Karpas-422 (cell line): ENCODE results near the gene ABR. TPM values are rescaled to one million over a fixed set of nuclear protein-coding genes. Genes with fewer than 3 reads are reported as not detected.

Source experiments
- DNase-seq: peaks from one replicate; pipeline ENCODE4 v3.0.0-alpha.2; 2015
- H2AFZ ChIP-seq: fragments of 200-600 bp; sonication (generic); 2 replicates; pipeline ENCODE4 v1.6.1; 2014; ENCODE audit warnings: antibody characterized with exemption, low read length, mixed read lengths
- H3K27ac ChIP-seq: fragments of 200-600 bp; sonication (generic); 2 replicates; pipeline ENCODE4 v1.5.1; 2014; ENCODE audit warnings: mild to moderate bottlenecking, low read length, moderate library complexity
- H3K27me3 ChIP-seq: fragments of 200-600 bp; sonication (generic); 2 replicates; pipeline ENCODE4 v1.6.1; 2014; ENCODE audit warnings: low read length, mixed read lengths
- H3K36me3 ChIP-seq: fragments of 200-600 bp; sonication (generic); 2 replicates; pipeline ENCODE4 v1.6.1; 2014; ENCODE audit warnings: low read length, mixed read lengths; ENCODE audit not compliant: insufficient read depth
- H3K4me1 ChIP-seq: fragments of 200-600 bp; sonication (generic); 2 replicates; pipeline ENCODE4 v1.6.1; 2014; ENCODE audit warnings: mild to moderate bottlenecking, low read length, mixed read lengths
- H3K4me2 ChIP-seq: fragments of 200-600 bp; sonication (generic); 2 replicates; pipeline ENCODE4 v1.6.1; 2014; ENCODE audit warnings: low read length, low read depth, mild to moderate bottlenecking; ENCODE audit not compliant: poor library complexity, severe bottlenecking
- H3K4me3 ChIP-seq: fragments of 200-600 bp; sonication (generic); 2 replicates; pipeline ENCODE4 v1.5.1; 2014; ENCODE audit warnings: mild to moderate bottlenecking, antibody characterized with exemption, low read length, mixed read lengths
- H3K79me2 ChIP-seq: fragments of 200-600 bp; sonication (generic); 2 replicates; pipeline ENCODE4 v1.6.1; 2014; ENCODE audit warnings: mild to moderate bottlenecking, low read length, mixed read lengths
- H3K9ac ChIP-seq: fragments of 200-600 bp; sonication (generic); 2 replicates; pipeline ENCODE4 v1.6.0; 2014; ENCODE audit warnings: low read length
- H3K9me2 ChIP-seq: fragments of 200-600 bp; sonication (generic), shearing (Covaris generic); replicated peaks from 2 replicates; pipeline ENCODE4 v1.6.0; 2014; ENCODE audit warnings: mild to moderate bottlenecking, low read length, moderate library complexity; ENCODE audit not compliant: insufficient read depth
- H3K9me3 ChIP-seq: fragments of 300-700, 200-600 bp; sonication (generic); 2 replicates; pipeline ENCODE4 v1.6.1; 2014; ENCODE audit warnings: low read length, mixed read lengths
- H4K20me1 ChIP-seq: fragments of 200-600 bp; sonication (generic); 2 replicates; pipeline ENCODE4 v1.6.1; 2014; ENCODE audit warnings: mild to moderate bottlenecking, antibody characterized with exemption, low read length, low read depth; ENCODE audit not compliant: insufficient read depth
- total RNA-seq: library from RNA; depleted of rRNA; stranded (reverse); fragments of >200 nt; shearing (Covaris generic); gene quantifications from 2 replicates; pipeline ENCODE4 v1.2.3, GENCODE V29; 2014; ENCODE audit warnings: low replicate concordance; rRNA removed

ABR gene
- total RNA-seq: 113 and 165 TPM in 2 replicates

DNA sequence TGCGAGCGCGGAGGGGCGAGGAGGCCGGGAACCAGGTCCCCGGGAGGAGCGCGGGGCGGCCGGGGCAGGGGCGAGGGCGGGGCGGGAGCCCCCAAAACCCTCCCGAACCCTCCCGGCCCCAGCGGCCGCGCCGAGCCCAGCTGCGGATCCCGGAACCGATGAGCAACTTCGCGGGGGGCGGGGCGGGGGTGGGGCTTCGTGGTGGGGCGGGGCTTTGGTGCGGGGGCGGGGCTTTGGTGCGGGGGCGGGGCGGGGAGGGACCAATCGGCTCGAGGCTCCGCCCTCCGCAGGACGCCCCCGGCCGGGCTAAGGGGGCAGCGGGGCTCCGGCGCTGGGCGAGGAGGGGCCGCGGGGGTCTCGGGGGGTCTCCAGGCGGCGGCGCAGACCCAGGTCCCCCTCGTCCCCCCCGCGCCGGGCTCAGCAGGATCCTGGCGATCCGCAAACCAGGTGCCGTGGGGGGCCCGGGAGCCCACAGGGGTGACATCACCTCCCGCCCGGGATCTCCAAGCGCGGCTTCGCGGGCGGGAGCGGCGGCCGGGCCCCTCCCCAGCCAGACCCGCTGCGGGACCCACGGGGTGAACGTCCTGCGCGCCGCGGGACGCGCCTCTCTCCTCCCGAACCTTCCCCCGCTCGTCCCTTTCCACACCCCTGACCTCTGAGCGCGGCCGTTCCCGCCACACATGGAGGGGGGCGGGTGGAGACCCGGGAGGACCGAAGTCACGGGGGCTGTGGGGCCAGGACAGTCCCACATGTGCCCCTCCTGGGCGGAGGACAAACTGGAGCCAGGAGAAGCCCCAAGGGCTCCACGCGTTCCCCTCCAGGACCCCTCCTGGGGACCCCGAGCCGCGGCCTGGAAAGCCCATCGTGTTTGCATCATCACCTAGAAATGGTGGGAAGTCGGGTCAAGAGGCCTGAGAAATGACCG lies at the start of gene ABR:
TSS of gene ABR (minus strand) at position 164 of the 925 bp plus-strand sequence. CDS start 254 bp downstream, outside the sequence.
- H3K9me2 ChIP-seq: no peaks in the 10 kb centered on the region
- DNase-seq: peak; percentile 90
- H3K27me3 ChIP-seq: no peaks in the 10 kb centered on the region
- peaks cover 18% of the 10 kb centered on the region for H3K36me3 ChIP-seq
- peaks cover 59% of the 10 kb centered on the region for H3K4me1 ChIP-seq
- H3K27ac ChIP-seq: peak within 1 kb of the TSS; percentile 98
- no peaks in the 10 kb centered on the region for H3K9me3 ChIP-seq
- peaks cover 54% of the 10 kb centered on the region for H3K79me2 ChIP-seq
- H3K4me2 ChIP-seq: peak within 1 kb of the TSS; percentile 83
- H3K9ac ChIP-seq: peak within 1 kb of the TSS; percentile 99
- H3K4me3 ChIP-seq: peak within 1 kb of the TSS; percentile 93
- peaks cover 39% of the 10 kb centered on the region for H4K20me1 ChIP-seq
- no peak within 1 kb of the TSS for H2AFZ ChIP-seq

- Histone ChIP-seq H3K27ac (peak overlapping the region; percentile 88), H3K4me2 (peak overlapping the region; percentile 91)
Observed at GRCh38 chr17:1229349-1229899, 49.6 kb upstream of the ABR start.

DNA sequence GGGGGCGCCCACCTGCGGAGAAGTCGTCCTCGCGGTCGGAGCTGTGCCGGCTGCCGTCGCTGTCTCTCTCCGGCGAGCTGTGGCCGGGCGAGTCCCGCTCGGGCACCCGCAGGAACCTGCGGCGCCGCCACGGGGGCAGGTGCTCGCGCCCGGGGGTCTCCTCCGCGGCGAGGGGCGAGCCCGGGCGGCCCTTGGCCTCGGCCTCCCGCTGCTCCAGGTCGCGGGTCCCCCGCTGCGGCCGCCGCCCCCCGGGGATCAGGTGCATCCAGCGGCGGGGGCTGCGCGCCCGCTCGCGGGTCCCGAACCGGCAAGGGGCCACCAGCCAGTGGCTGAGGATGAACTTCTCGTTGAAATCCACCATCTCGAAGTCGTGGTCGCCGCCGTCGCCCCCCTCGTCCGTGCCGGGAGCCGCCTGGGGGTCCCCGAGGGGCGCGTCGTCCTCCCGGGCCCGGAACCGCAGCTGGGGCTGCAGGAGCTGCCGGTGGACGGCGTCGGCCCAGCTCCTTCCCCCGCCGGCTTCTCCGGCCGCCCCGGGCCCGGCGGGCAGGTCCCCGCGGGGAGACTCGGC lies 49.1 kb upstream of the ABR start:
- peak overlapping the region; percentile 93 for H3K9ac ChIP-seq
- H3K27ac ChIP-seq: peak overlapping the region; percentile 88
- peak overlapping the region; percentile 91 for H3K4me2 ChIP-seq
- no peak for DNase-seq
- no peak overlapping the region for H2AFZ ChIP-seq
- H3K4me1 ChIP-seq: peaks cover 38% of the 10 kb centered on the region
- no peaks in the 10 kb centered on the region for H3K27me3 ChIP-seq
- H3K4me3 ChIP-seq: peak overlapping the region; percentile 82
- peaks cover 40% of the 10 kb centered on the region for H3K79me2 ChIP-seq
- no peaks in the 10 kb centered on the region for H3K9me3 ChIP-seq
- H4K20me1 ChIP-seq: peaks cover 35% of the 10 kb centered on the region
- H3K9me2 ChIP-seq: no peaks in the 10 kb centered on the region
- H3K36me3 ChIP-seq: peaks cover 27% of the 10 kb centered on the region

More at GRCh38 chr17:1229349-1229899, 49.6 kb upstream of the ABR start:
- Histone ChIP-seq H3K9ac (peak overlapping the region; percentile 93), H3K4me1 (peaks cover 38% of the 10 kb centered on the region), H3K9me3 (no peaks in the 10 kb centered on the region), H2AFZ (no peak overlapping the region), H3K36me3 (peaks cover 27% of the 10 kb centered on the region), H3K9me2 (no peaks in the 10 kb centered on the region), H3K4me3 (peak overlapping the region; percentile 82), H4K20me1 (peaks cover 35% of the 10 kb centered on the region), H3K79me2 (peaks cover 36% of the 10 kb centered on the region), H3K27me3 (no peaks in the 10 kb centered on the region)
- peak; percentile 89 for DNase-seq

- H3K9ac ChIP-seq: peak overlapping the region; percentile 93
- DNase-seq: peak; percentile 94
- peak overlapping the region; percentile 91 for H3K4me2 ChIP-seq
- H3K9me3 ChIP-seq: no peaks in the 10 kb centered on the region
- no peak overlapping the region for H2AFZ ChIP-seq
- no peaks in the 10 kb centered on the region for H3K27me3 ChIP-seq
- peaks cover 38% of the 10 kb centered on the region for H3K4me1 ChIP-seq
- H3K36me3 ChIP-seq: peaks cover 27% of the 10 kb centered on the region
- peaks cover 39% of the 10 kb centered on the region for H4K20me1 ChIP-seq
- peak overlapping the region; percentile 88 for H3K27ac ChIP-seq
- H3K9me2 ChIP-seq: no peaks in the 10 kb centered on the region
- H3K79me2 ChIP-seq: peaks cover 48% of the 10 kb centered on the region
- peak overlapping the region; percentile 82 for H3K4me3 ChIP-seq
Observed at GRCh38 chr17:1227917-1228780, 48.4 kb upstream of the ABR start.

DNA sequence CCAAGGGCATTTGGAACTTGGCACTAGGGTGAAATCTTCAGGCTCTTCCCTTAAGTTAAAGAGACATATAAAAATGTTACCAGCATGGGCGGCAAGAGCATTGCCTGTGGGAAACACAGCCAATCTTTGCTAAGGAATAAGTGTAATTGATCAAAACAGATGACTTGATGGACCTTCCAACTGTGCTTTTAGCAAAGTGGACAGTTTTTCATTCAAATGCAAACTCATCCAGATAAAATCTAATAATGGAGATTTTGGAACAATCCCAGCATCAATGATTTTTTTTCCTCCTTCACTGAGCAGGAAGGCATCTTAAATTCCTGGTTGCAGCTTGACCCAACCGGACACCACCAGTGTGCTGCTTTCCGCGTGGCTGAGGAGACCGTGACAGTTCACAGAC lies 47.6 kb upstream of the ABR start:
- peaks cover 27% of the 10 kb centered on the region for H3K36me3 ChIP-seq
- no peaks in the 10 kb centered on the region for H3K9me3 ChIP-seq
- peaks cover 52% of the 10 kb centered on the region for H3K79me2 ChIP-seq
- peak overlapping the region; percentile 82 for H3K4me3 ChIP-seq
- no peak for DNase-seq
- peaks cover 43% of the 10 kb centered on the region for H4K20me1 ChIP-seq
- H3K9me2 ChIP-seq: no peaks in the 10 kb centered on the region
- peaks cover 38% of the 10 kb centered on the region for H3K4me1 ChIP-seq
- no peaks in the 10 kb centered on the region for H3K27me3 ChIP-seq
- peak overlapping the region; percentile 91 for H3K4me2 ChIP-seq
- peak overlapping the region; percentile 93 for H3K9ac ChIP-seq
- H2AFZ ChIP-seq: no peak overlapping the region
- H3K27ac ChIP-seq: peak overlapping the region; percentile 88

GRCh38 chr17:1226308-1226707 lies 46.5 kb upstream of the ABR start:
- Histone ChIP-seq H2AFZ (no peak overlapping the region), H3K9ac (no peak overlapping the region), H3K27ac (no peak overlapping the region), H3K4me2 (no peak overlapping the region), H3K79me2 (peaks cover 63% of the 10 kb centered on the region), H3K36me3 (peaks cover 27% of the 10 kb centered on the region), H3K4me1 (peaks cover 31% of the 10 kb centered on the region), H3K27me3 (no peaks in the 10 kb centered on the region), H3K9me2 (no peaks in the 10 kb centered on the region), H4K20me1 (peaks cover 49% of the 10 kb centered on the region), H3K4me3 (no peak overlapping the region), H3K9me3 (no peaks in the 10 kb centered on the region)
- DNase-seq: no peak

GRCh38 chr17:1224330-1224729 lies 44.5 kb upstream of the ABR start:
- no peak overlapping the region for H2AFZ ChIP-seq
- no peak for DNase-seq
- H3K36me3 ChIP-seq: peaks cover 27% of the 10 kb centered on the region
- H3K9me2 ChIP-seq: no peaks in the 10 kb centered on the region
- H3K9ac ChIP-seq: no peak overlapping the region
- H3K4me2 ChIP-seq: no peak overlapping the region
- H3K4me3 ChIP-seq: no peak overlapping the region
- H3K9me3 ChIP-seq: no peaks in the 10 kb centered on the region
- H3K79me2 ChIP-seq: peaks cover 78% of the 10 kb centered on the region
- H4K20me1 ChIP-seq: peaks cover 56% of the 10 kb centered on the region
- no peak overlapping the region for H3K27ac ChIP-seq
- no peaks in the 10 kb centered on the region for H3K27me3 ChIP-seq
- H3K4me1 ChIP-seq: peaks cover 30% of the 10 kb centered on the region
